ENCODE results near the gene SCAMP4. TPM values are rescaled to one million over a fixed set of nuclear protein-coding genes. Genes with fewer than 3 reads are reported as not detected.

SCAMP4 gene
- total and polyA plus RNA-seq, 2 of the 13 experiments (the other 11 are each of a cell fraction or from before 2014, with no cell fraction given) = 10.7 to 13.7 TPM

DNA sequence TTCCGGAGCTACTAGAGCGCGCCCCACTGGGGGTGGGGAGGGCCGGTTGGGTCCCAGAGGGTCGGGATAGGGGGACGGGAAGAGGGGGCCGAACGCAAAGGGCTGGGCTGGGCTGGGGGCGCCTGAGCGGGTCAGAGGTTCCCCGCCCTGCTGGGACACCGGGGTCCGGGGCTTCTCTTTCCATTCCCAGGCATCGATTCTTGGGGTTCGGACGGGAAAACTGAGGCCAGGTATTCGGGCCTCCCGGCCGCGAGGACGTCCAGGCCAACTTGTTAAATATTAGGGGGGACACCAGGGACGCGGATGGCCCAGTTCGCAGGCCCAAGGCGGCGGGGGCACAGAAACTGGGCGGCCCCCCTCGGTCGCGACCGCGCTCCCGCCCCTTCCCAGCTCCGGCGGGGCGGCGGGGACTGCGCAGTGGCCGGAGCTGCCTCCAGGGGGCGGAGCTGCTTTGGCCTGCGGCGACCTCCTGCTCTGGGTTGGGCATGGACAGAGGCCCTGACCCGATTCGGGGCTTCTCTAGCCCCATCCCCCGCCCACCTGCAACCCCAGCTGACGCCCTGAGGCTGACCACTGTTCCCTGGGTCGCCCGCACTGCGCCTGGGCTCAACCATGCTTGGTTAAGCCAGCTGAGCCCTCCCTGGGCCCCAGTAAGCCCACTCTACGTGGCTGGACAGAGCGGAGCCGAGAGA is 40.6 kb upstream of the SCAMP4 start (continued):
- TF ChIP-seq PRDM15 (CRISPR knock-in tag; IDR thresholded peaks at IDR 0.05) (no peak), EZH2 (conservative IDR thresholded peaks at IDR 0.05; ENCODE audit: low read depth, low read length) (no peak), KLF12 (CRISPR knock-in tag; IDR thresholded peaks at IDR 0.05; ENCODE audit: borderline replicate concordance) (no peak), KDM1A (CRISPR knock-in tag; IDR thresholded peaks at IDR 0.05) (no peak), SIX1 (CRISPR knock-in tag; IDR thresholded peaks at IDR 0.05; ENCODE audit: borderline replicate concordance) (no peak), REXO4 (CRISPR knock-in tag; IDR thresholded peaks at IDR 0.05; ENCODE audit: borderline replicate concordance) (no peak), FUBP1 (CRISPR knock-in tag; IDR thresholded peaks at IDR 0.05; ENCODE audit: borderline replicate concordance) (no peak), BRCA1 (CRISPR knock-in tag; IDR thresholded peaks at IDR 0.05) (no peak), MLXIP (CRISPR knock-in tag; IDR thresholded peaks at IDR 0.05; ENCODE audit: borderline replicate concordance) (no peak), RFX5 (IDR thresholded peaks at IDR 0.05; ENCODE audit: low read depth, low read length) (no peak), ZNF33A (CRISPR knock-in tag; IDR thresholded peaks at IDR 0.05; ENCODE audit: borderline replicate concordance) (no peak), FOXP1 (IDR thresholded peaks at IDR 0.05) (no peak), FOXP1 (CRISPR knock-in tag; IDR thresholded peaks at IDR 0.05) (no peak), SMC3 (IDR thresholded peaks at IDR 0.05; ENCODE audit: low read length) (no peak)
- TF ChIP-seq, protein P1, sequence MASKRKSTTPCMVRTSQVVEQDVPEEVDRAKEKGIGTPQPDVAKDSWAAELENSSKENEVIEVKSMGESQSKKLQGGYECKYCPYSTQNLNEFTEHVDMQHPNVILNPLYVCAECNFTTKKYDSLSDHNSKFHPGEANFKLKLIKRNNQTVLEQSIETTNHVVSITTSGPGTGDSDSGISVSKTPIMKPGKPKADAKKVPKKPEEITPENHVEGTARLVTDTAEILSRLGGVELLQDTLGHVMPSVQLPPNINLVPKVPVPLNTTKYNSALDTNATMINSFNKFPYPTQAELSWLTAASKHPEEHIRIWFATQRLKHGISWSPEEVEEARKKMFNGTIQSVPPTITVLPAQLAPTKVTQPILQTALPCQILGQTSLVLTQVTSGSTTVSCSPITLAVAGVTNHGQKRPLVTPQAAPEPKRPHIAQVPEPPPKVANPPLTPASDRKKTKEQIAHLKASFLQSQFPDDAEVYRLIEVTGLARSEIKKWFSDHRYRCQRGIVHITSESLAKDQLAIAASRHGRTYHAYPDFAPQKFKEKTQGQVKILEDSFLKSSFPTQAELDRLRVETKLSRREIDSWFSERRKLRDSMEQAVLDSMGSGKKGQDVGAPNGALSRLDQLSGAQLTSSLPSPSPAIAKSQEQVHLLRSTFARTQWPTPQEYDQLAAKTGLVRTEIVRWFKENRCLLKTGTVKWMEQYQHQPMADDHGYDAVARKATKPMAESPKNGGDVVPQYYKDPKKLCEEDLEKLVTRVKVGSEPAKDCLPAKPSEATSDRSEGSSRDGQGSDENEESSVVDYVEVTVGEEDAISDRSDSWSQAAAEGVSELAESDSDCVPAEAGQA (IDR thresholded peaks at IDR 0.05; ENCODE audit: low read depth) = no peak
- TF ChIP-seq, protein P1 (CRISPR knock-in tag; IDR thresholded peaks at IDR 0.05; ENCODE audit: borderline replicate concordance) = no peak

All from HepG2 (cell line).